ENCODE data around the gene DTD2. TPM values are rescaled to one million over a fixed set of nuclear protein-coding genes. Genes with fewer than 3 reads are reported as not detected.

DTD2 gene
- total and polyA plus RNA-seq, 4 donors, result 7.9 to 16.7 (median 10.7) TPM

DNA sequence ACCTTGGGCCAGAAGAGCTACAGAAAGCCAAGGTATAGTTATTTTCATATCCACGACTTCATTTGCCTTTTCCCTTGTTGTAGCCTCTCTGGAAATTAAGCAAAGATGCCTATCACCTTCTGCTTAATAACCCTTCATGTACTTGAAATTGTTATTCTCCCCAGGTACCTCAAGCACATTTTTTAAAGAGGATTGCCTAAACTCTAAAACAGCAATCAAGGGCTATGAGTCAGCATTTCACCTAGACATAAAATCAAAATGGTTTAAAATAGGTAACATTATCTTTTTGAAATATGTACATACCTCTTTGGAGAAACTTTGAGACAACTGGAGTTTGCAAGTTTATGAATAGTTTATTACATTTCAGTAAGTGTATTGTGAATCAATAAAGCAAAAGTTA is 11.6 kb downstream of the DTD2 start:
- Histone ChIP-seq H3K4me3 (ENCODE audit: low read depth in 1 of 3, low read length in 3 of 3) (no peak overlapping the region), H3K9ac (ENCODE audit: low read depth in 1 of 2, low read length in 2 of 2) (no peak overlapping the region), H3K4me1 (ENCODE audit: control insufficient read depth in 4 of 4, insufficient read depth in 4 of 4, low read length in 3 of 4) (no peaks in the 10 kb centered on the region), H3K27me3 (ENCODE audit: control insufficient read depth in 4 of 4, insufficient read depth in 4 of 4, low read length in 3 of 4) (no peaks in the 10 kb centered on the region), H3K9me3 (ENCODE audit: control insufficient read depth in 4 of 4, low read length in 3 of 4) (no peaks in the 10 kb centered on the region), H3K27ac (ENCODE audit: low read depth in 1 of 2, low read length in 2 of 2) (no peak overlapping the region), H3K36me3 (ENCODE audit: control insufficient read depth in 4 of 4, insufficient read depth in 3 of 4, low read depth in 1 of 4, low read length in 3 of 4) (peaks cover 0 to 2% (median 0%) of the 10 kb centered on the region in 4 donors)
- TF ChIP-seq GABPA (IDR thresholded peaks at IDR 0.05 in 1 of 2, conservative IDR thresholded peaks at IDR 0.05 in 1 of 2) (no peak), RAD21 (IDR thresholded peaks at IDR 0.05) (no peak)
- 92% methylated on average over 1 of the region's 1 CpG for WGBS
- DNase-seq (ENCODE audit: low spot score), result no peak

DNA sequence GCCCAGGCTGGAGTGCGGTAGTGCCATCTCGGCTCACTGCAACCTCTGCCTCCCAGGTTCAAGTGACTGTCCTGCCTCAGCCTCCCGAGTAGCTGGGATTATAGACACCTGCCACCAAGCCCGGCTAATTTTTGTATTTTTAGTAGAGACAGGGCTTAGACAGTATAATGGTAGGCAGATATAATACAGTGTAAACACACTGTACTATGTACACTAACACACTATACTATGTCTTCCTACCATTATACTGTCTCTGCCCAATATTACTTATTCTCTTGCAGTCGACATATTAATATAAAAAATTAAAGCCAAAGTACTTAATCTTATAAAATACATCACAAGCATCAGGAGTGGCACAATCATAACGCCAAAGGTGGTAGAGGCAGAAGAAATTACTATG is 15.0 kb downstream of the DTD2 start:
- H3K9me3 ChIP-seq (ENCODE audit: control insufficient read depth in 4 of 4, low read length in 3 of 4), result no peaks in the 10 kb centered on the region
- no peaks in the 10 kb centered on the region for H3K27me3 ChIP-seq (ENCODE audit: control insufficient read depth in 4 of 4, insufficient read depth in 4 of 4, low read length in 3 of 4)
- TF ChIP-seq SP1 (IDR thresholded peaks at IDR 0.05) (no peak), TAF1 (conservative IDR thresholded peaks at IDR 0.05) (no peak), HNF4G (IDR thresholded peaks at IDR 0.05) (no peak), FOXA1 (IDR thresholded peaks at IDR 0.05) (no peak), RAD21 (IDR thresholded peaks at IDR 0.05) (no peak), FOXA2 (IDR thresholded peaks at IDR 0.05) (no peak), HNF4A (conservative IDR thresholded peaks at IDR 0.05) (no peak), GABPA (IDR thresholded peaks at IDR 0.05 in 1 of 2, conservative IDR thresholded peaks at IDR 0.05 in 1 of 2) (no peak), NR2F2 (IDR thresholded peaks at IDR 0.05) (no peak)
- TF ChIP-seq, protein P1, sequence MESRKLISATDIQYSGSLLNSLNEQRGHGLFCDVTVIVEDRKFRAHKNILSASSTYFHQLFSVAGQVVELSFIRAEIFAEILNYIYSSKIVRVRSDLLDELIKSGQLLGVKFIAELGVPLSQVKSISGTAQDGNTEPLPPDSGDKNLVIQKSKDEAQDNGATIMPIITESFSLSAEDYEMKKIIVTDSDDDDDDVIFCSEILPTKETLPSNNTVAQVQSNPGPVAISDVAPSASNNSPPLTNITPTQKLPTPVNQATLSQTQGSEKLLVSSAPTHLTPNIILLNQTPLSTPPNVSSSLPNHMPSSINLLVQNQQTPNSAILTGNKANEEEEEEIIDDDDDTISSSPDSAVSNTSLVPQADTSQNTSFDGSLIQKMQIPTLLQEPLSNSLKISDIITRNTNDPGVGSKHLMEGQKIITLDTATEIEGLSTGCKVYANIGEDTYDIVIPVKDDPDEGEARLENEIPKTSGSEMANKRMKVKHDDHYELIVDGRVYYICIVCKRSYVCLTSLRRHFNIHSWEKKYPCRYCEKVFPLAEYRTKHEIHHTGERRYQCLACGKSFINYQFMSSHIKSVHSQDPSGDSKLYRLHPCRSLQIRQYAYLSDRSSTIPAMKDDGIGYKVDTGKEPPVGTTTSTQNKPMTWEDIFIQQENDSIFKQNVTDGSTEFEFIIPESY (IDR thresholded peaks at IDR 0.05), result no peak
- TF ChIP-seq, protein P2, sequence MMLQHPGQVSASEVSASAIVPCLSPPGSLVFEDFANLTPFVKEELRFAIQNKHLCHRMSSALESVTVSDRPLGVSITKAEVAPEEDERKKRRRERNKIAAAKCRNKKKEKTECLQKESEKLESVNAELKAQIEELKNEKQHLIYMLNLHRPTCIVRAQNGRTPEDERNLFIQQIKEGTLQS (IDR thresholded peaks at IDR 0.05), result no peak
- TF ChIP-seq, protein P3, sequence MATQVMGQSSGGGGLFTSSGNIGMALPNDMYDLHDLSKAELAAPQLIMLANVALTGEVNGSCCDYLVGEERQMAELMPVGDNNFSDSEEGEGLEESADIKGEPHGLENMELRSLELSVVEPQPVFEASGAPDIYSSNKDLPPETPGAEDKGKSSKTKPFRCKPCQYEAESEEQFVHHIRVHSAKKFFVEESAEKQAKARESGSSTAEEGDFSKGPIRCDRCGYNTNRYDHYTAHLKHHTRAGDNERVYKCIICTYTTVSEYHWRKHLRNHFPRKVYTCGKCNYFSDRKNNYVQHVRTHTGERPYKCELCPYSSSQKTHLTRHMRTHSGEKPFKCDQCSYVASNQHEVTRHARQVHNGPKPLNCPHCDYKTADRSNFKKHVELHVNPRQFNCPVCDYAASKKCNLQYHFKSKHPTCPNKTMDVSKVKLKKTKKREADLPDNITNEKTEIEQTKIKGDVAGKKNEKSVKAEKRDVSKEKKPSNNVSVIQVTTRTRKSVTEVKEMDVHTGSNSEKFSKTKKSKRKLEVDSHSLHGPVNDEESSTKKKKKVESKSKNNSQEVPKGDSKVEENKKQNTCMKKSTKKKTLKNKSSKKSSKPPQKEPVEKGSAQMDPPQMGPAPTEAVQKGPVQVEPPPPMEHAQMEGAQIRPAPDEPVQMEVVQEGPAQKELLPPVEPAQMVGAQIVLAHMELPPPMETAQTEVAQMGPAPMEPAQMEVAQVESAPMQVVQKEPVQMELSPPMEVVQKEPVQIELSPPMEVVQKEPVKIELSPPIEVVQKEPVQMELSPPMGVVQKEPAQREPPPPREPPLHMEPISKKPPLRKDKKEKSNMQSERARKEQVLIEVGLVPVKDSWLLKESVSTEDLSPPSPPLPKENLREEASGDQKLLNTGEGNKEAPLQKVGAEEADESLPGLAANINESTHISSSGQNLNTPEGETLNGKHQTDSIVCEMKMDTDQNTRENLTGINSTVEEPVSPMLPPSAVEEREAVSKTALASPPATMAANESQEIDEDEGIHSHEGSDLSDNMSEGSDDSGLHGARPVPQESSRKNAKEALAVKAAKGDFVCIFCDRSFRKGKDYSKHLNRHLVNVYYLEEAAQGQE (IDR thresholded peaks at IDR 0.05), result no peak
- DNase-seq (ENCODE audit: low spot score), result no peak
- no peak overlapping the region for H3K4me3 ChIP-seq (ENCODE audit: low read depth in 1 of 3, low read length in 3 of 3)
- H3K4me1 ChIP-seq (ENCODE audit: control insufficient read depth in 4 of 4, insufficient read depth in 4 of 4, low read length in 3 of 4), result no peaks in the 10 kb centered on the region
- 94% methylated on average over 6 of the region's 6 CpGs for WGBS
- no peak overlapping the region for H3K27ac ChIP-seq (ENCODE audit: low read depth in 1 of 2, low read length in 2 of 2)
- H3K36me3 ChIP-seq (ENCODE audit: control insufficient read depth in 4 of 4, insufficient read depth in 3 of 4, low read depth in 1 of 4, low read length in 3 of 4), result no peaks in the 10 kb centered on the region
- no peak overlapping the region for H3K9ac ChIP-seq (ENCODE audit: low read depth in 1 of 2, low read length in 2 of 2)

Data from liver (tissue), 9 donors.